ENCODE results near the gene APOL2.
"Not testable (repeated sequence)": the region's sequence is repeated elsewhere in the genome, so short reads cannot be mapped to it uniquely, and the experiment has no call there.

Gene APOL2

DNA sequence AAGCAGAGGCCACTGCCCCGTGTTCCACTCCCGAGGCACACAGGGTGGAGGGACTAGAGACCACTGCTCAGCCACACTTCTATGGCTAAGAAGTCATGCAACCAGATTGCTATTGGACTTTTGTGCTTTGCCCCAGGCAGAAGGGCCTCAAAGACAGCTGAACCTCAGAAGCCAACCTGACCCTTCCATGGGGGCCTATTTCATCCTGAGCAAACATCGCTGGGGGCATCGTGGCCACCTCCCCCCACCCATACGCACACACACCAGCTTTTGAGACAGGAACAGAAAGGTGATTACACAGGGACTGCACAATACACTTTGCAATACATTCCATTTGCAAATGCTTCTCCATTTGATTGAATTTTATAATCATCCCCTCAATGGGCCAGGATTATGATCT lies 33.8 kb downstream of the APOL2 start:
- not testable (repeated sequence) for H3K36me3 ChIP-seq (ENCODE audit: control insufficient read depth, insufficient read depth, low read length); H3K4me3 ChIP-seq (ENCODE audit: extremely low read depth, insufficient read depth, low read length, poor library complexity, severe bottlenecking); H3K4me1 ChIP-seq (ENCODE audit: control insufficient read depth, insufficient read depth, low read length, poor library complexity, severe bottlenecking); H3K27ac ChIP-seq (ENCODE audit: low read depth, low read length, severe bottlenecking); H3K9me3 ChIP-seq (ENCODE audit: control insufficient read depth, low read length)
- 65 to 83% methylated on average over 2 to 3 of the region's 5 CpGs for WGBS, 2 experiments (ENCODE audit: insufficient coverage in 2 of 2)

DNA sequence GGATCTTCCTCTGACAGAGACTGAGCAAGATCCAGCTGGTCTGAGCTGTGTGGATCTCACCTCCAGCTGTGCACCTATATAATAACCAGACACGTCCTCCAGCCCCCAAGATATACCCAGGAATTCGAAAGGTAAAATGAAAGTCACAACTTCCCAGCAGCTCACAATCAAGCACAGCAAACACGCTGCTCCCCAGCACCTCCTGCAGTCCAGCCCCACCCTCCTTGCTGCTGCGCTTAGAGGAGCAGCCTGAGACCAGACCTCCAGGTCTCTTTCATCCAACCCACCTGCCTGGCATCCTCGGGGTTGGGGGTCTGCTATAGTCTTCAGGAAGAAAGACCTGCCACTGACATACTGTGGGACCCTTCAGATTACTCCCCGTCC lies 34.7 kb downstream of the APOL2 start:
- no peaks in the 10 kb centered on the region for H3K36me3 ChIP-seq (ENCODE audit: control insufficient read depth, insufficient read depth, low read length)
- WGBS, 2 experiments (ENCODE audit: insufficient coverage in 2 of 2), result 58 to 76% methylated on average over 5 of the region's 6 CpGs
- H3K4me3 ChIP-seq (ENCODE audit: extremely low read depth, insufficient read depth, low read length, poor library complexity, severe bottlenecking), result no peak overlapping the region
- H3K27ac ChIP-seq (ENCODE audit: low read depth, low read length, severe bottlenecking), result no peak overlapping the region
- H3K9me3 ChIP-seq (ENCODE audit: control insufficient read depth, low read length), result peaks cover 7% of the 10 kb centered on the region
- H3K4me1 ChIP-seq (ENCODE audit: control insufficient read depth, insufficient read depth, low read length, poor library complexity, severe bottlenecking), result no peaks in the 10 kb centered on the region

DNA sequence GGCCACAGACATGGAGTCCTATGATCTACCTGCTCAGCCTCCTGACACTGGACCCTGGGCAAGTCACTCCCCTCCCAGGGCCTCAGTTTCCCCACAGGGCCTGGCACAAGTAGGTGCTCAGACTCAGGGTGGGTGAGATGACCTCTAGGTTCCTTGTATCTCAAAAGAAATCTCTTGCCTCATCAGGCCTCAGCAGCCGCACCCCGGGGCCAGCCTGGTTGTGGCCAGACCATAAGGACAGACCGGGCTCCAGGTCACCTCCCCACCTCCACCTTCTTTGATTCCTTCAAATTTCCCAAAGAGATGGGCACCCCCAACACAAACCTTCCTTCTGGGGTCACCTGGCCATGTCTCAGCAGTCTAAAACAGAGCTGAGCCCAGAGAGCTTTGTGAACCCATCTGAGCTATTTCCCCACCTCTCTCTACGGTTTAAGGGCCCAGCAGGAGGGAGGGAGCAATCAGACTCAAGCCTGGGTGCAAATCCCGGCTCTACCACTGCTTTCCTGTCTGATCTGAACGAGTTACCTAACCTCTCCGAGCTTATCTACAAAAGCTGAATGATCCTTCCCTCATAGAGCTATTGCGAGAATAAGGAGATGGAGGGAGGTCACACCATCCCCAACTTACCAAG lies 35.2 kb downstream of the APOL2 start:
- Histone ChIP-seq H3K36me3 (ENCODE audit: control insufficient read depth, insufficient read depth, low read length) (no peaks in the 10 kb centered on the region), H3K4me1 (ENCODE audit: control insufficient read depth, insufficient read depth, low read length, poor library complexity, severe bottlenecking) (no peaks in the 10 kb centered on the region), H3K4me3 (ENCODE audit: extremely low read depth, insufficient read depth, low read length, poor library complexity, severe bottlenecking) (no peak overlapping the region), H3K27ac (ENCODE audit: low read depth, low read length, severe bottlenecking) (no peak overlapping the region), H3K9me3 (ENCODE audit: control insufficient read depth, low read length) (peaks cover 5% of the 10 kb centered on the region)
- WGBS, 2 experiments (ENCODE audit: insufficient coverage in 2 of 2), result 84 to 93% methylated on average over 3 to 4 of the region's 8 CpGs

DNA sequence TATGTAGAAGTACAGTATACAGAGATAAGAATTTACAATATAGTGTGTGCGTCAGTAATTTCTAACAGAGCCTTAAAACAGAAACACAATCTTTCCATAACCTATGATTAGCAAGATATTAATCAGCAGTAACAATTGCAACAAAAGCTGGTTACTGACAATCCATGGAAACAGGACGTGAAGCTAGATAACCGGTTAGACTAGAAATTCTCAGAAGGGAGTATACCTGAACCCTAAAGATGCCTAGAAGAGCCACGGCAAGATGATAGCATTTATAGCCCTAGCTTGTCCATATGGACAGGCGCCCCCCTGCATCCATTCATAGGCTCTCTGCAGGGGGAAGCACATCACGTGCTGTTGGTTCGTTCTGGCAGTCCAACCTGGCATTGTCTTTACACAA lies 35.9 kb downstream of the APOL2 start:
- 81 to 88% methylated on average over 6 of the region's 7 CpGs for WGBS, 2 experiments (ENCODE audit: insufficient coverage in 2 of 2)
- not testable (repeated sequence) for H3K27ac ChIP-seq (ENCODE audit: low read depth, low read length, severe bottlenecking); H3K4me1 ChIP-seq (ENCODE audit: control insufficient read depth, insufficient read depth, low read length, poor library complexity, severe bottlenecking); H3K36me3 ChIP-seq (ENCODE audit: control insufficient read depth, insufficient read depth, low read length); H3K9me3 ChIP-seq (ENCODE audit: control insufficient read depth, low read length); H3K4me3 ChIP-seq (ENCODE audit: extremely low read depth, insufficient read depth, low read length, poor library complexity, severe bottlenecking)

DNA sequence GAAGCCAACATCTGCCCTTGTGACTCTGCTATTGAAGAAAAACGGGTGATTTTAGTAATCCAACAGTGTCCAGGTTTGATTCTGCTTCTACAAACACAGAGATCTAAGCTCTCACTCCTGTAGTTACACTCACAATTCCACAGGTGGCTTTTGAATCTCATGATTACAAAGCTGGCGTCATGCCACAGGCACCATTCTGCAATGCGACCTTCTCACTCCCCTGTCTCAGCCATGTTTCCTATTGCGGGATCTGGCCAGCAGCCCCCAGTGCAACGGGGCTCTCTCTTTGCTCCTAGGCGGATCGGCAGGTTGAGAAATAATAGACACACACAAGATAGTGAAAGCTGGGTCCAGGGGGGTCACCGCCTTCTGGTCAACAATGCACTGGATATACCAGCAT lies 36.4 kb downstream of the APOL2 start:
- H3K4me1 ChIP-seq (ENCODE audit: control insufficient read depth, insufficient read depth, low read length, poor library complexity, severe bottlenecking); H3K9me3 ChIP-seq (ENCODE audit: control insufficient read depth, low read length); H3K36me3 ChIP-seq (ENCODE audit: control insufficient read depth, insufficient read depth, low read length); H3K27ac ChIP-seq (ENCODE audit: low read depth, low read length, severe bottlenecking); H3K4me3 ChIP-seq (ENCODE audit: extremely low read depth, insufficient read depth, low read length, poor library complexity, severe bottlenecking): not testable (repeated sequence)
- WGBS, 2 experiments (ENCODE audit: insufficient coverage in 2 of 2), result 87% methylated on average over 4 to 5 of the region's 8 CpGs

DNA sequence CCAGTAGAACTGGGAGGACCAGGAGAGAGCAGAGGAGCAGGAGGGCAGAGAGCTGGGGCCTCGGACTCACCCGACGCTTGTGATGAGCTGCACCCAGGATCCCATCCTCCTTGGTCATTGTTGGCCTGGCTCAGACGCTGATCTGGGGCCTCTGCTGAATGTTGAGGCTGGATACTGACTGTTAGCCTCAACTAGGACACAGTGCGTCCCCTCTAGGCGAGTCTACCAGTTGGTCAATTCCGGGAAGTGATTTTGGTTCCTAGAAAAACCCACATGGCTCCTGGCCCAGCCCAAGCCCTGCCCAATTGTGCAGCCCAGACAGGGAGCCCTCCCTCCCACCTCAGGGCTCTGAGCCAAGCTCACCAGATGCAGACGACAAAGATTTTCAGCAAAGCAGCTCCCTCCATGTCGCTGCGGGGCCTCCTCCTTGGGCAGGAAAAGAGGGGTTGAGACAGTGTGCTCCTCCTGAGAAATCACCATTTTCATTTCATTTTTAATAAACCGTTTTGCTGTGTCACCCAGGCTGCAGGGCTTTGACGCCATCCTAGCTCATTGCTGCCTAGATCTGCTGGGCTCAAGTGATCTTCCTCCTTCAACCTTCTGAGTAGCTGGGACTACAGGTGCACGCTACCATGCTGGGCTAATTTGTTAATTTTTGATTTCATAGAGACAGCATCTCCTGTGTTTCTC lies 37.6 kb downstream of the APOL2 start, which contains the start of gene APOL4:
APOL4 (minus strand) TSS at position 180 of the 690 bp plus-strand sequence; CDS start at position 105, 75 bp downstream.
- no peak within 1 kb of the TSS for H3K27ac ChIP-seq (ENCODE audit: low read depth, low read length, severe bottlenecking)
- WGBS, 2 experiments (ENCODE audit: insufficient coverage in 2 of 2), result 93% methylated on average over 4 to 9 of the region's 13 CpGs

DNA sequence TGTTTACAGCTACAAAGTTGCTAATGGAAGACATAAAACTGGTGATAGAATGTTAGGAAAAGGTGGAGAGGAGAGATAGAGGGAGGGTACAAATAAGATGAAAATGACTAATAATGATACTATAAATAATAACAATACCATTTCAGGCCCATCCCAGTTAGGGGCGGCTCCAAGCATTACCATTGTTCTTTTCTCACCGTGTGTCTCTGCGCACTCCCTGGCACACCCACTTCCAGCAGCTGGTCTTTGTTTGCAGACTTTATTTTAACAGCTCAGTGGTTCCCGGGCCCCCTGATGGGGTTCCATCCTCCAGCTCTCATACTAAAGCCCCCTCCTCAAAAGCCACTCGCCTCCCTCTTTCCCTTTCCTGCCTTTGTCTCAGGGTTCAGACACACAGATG lies 38.3 kb downstream of the APOL2 start:
- H3K9me3 ChIP-seq (ENCODE audit: control insufficient read depth, low read length); H3K4me3 ChIP-seq (ENCODE audit: extremely low read depth, insufficient read depth, low read length, poor library complexity, severe bottlenecking); H3K36me3 ChIP-seq (ENCODE audit: control insufficient read depth, insufficient read depth, low read length); H3K27ac ChIP-seq (ENCODE audit: low read depth, low read length, severe bottlenecking): not testable (repeated sequence)
- peaks cover 18% of the 10 kb centered on the region for H3K4me1 ChIP-seq (ENCODE audit: control insufficient read depth, insufficient read depth, low read length, poor library complexity, severe bottlenecking)
- WGBS, 2 experiments (ENCODE audit: insufficient coverage in 2 of 2), result no CpG with 5 or more reads among the region's 5 CpGs

More for the DNA sequence above, 37.6 kb downstream of the APOL2 start, which contains the start of gene APOL4:
- no peaks in the 10 kb centered on the region for H3K9me3 ChIP-seq (ENCODE audit: control insufficient read depth, low read length)
- no peaks in the 10 kb centered on the region for H3K36me3 ChIP-seq (ENCODE audit: control insufficient read depth, insufficient read depth, low read length)
- no peak within 1 kb of the TSS for H3K4me3 ChIP-seq (ENCODE audit: extremely low read depth, insufficient read depth, low read length, poor library complexity, severe bottlenecking)
- H3K4me1 ChIP-seq (ENCODE audit: control insufficient read depth, insufficient read depth, low read length, poor library complexity, severe bottlenecking), result peaks cover 11% of the 10 kb centered on the region

DNA sequence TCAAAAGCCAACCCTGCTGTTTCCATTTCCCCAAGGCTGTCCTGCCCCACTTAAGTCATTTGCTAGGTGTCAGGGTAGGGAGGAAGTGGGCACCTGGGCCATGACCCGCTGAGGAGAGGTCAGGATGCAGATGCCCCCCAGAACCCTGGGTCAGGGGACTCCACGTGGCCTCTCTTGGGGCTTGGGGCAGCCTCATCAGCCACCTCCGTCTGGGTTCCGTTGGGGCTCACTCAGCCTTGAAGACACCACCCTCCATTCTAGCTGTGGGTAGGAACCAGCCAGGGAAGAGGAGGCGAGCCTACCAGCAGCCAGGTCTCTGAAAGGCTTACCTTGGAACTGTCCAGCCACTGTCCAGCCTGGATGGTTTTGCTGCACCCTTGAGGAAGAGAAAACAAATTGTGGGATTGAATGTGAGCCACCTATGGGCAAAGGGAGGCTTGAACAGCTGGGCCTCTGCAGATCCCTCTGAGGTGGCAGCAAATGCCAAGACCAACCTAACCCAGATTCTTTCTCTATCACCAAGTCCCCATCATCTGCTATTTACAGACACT lies 40.3 kb downstream of the APOL2 start:
- H3K9me3 ChIP-seq (ENCODE audit: control insufficient read depth, low read length), result no peaks in the 10 kb centered on the region
- whole genome bisulfite sequencing, 2 experiments (ENCODE audit: insufficient coverage in 2 of 2), result 69 to 84% methylated on average over 3 to 5 of the region's 5 CpGs

DNA sequence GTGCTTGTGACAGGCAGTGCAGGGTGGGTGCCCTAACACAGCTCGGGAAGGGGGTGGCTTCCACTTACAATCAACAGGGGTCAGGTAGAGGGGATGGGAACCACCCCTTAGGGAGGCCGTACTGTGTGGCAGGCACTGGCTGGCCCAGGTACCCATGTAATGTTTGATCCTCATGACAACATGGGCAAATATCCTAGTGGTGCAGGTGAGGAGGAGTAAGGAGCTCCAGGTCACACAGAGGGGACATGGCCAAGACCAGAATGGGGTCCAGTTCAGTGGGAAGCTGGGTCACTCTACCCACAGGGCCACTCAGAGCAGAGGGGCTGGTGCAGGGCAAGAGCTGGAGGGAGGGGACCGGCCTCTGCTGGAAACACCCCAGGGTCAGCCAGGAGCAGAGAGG lies 40.8 kb downstream of the APOL2 start:
- H3K4me3 ChIP-seq (ENCODE audit: extremely low read depth, insufficient read depth, low read length, poor library complexity, severe bottlenecking), result no peak overlapping the region
- H3K4me1 ChIP-seq (ENCODE audit: control insufficient read depth, insufficient read depth, low read length, poor library complexity, severe bottlenecking), result peaks cover 23% of the 10 kb centered on the region
- H3K36me3 ChIP-seq (ENCODE audit: control insufficient read depth, insufficient read depth, low read length), result no peaks in the 10 kb centered on the region
- no peaks in the 10 kb centered on the region for H3K9me3 ChIP-seq (ENCODE audit: control insufficient read depth, low read length)
- 92 to 97% methylated on average over 2 to 3 of the region's 3 CpGs for WGBS, 2 experiments (ENCODE audit: insufficient coverage in 2 of 2)
- no peak overlapping the region for H3K27ac ChIP-seq (ENCODE audit: low read depth, low read length, severe bottlenecking)

More for the DNA sequence above, 40.3 kb downstream of the APOL2 start:
- H3K27ac ChIP-seq (ENCODE audit: low read depth, low read length, severe bottlenecking), result no peak overlapping the region
- H3K4me3 ChIP-seq (ENCODE audit: extremely low read depth, insufficient read depth, low read length, poor library complexity, severe bottlenecking), result no peak overlapping the region
- H3K36me3 ChIP-seq (ENCODE audit: control insufficient read depth, insufficient read depth, low read length), result no peaks in the 10 kb centered on the region
- H3K4me1 ChIP-seq (ENCODE audit: control insufficient read depth, insufficient read depth, low read length, poor library complexity, severe bottlenecking), result peaks cover 23% of the 10 kb centered on the region

DNA sequence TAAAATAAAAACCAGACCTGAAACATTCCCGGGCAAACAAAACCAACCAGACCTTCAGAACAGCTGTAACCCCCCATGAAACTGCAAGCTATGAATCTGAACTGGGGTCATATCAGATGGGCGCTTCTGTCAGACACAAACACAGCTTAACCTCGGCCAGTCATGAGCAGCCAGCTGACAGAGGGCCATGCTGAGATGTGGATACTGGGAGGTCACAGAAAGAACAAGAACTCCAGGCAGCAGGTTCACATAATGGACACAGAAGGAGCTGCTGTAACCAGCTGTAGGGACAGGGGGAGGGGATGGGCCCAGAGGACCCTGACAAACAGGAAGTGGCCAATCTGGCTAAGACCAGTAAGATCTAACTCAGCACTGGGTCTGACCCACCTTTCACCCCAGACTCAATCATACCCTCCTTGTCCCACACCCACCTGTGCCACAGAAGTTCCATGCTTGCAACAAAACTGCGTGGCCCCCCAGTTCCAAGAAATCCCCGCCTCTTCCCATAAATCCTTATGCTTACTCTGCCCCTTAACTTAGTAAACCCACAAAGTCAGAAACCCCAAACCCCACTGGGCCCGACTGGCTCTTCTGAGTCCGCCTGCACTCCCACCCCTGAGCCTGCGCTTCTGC lies 41.7 kb downstream of the APOL2 start:
- Histone ChIP-seq H3K4me3 (ENCODE audit: extremely low read depth, insufficient read depth, low read length, poor library complexity, severe bottlenecking) (no peak overlapping the region), H3K36me3 (ENCODE audit: control insufficient read depth, insufficient read depth, low read length) (no peaks in the 10 kb centered on the region), H3K27ac (ENCODE audit: low read depth, low read length, severe bottlenecking) (peak overlapping the region; percentile 37), H3K4me1 (ENCODE audit: control insufficient read depth, insufficient read depth, low read length, poor library complexity, severe bottlenecking) (peaks cover 23% of the 10 kb centered on the region), H3K9me3 (ENCODE audit: control insufficient read depth, low read length) (no peaks in the 10 kb centered on the region)
- 78 to 86% methylated on average over 6 to 8 of the region's 8 CpGs for WGBS, 2 experiments (ENCODE audit: insufficient coverage in 2 of 2)
